CD4-positive, alpha-beta memory T cell (primary cell): Measurements from ENCODE around the gene PLXDC1. TPM values are rescaled to one million over a fixed set of nuclear protein-coding genes. Genes with fewer than 3 reads are reported as not detected.
A peak's percentile ranks its signal among the peaks of the same experiment; 100 is the strongest.
"Not testable (repeated sequence)": the region's sequence is repeated elsewhere in the genome, so short reads cannot be mapped to it uniquely, and the experiment has no call there.

Experiments used
- CTCF ChIA-PET: fragments of 350-600 bp; sonication (Branson Sonifier 250); formaldehyde crosslinking; loops from one replicate; lab custom pipeline; 2021; ENCODE audit warnings: inconsistent platforms; ENCODE audit not compliant: partially characterized antibody; lab: Charles Lee
- POLR2A ChIA-PET: fragments of 350-600 bp; sonication (Branson Sonifier 250); formaldehyde crosslinking; loops from one replicate; lab custom pipeline; 2021; ENCODE audit not compliant: partially characterized antibody; lab: Charles Lee
- DNase-seq, 5 donors: peaks; one replicate each; pipeline versions ENCODE4 v3.0.0 to v3.0.0-alpha.2; 2020 to 2022; ENCODE audit warnings: mixed read lengths in 1 of 5
- H3K27ac ChIP-seq: one replicate; pipeline ENCODE4 v1.7.0; 2013; ENCODE audit warnings: low read depth, low read length
- H3K27me3 ChIP-seq: 2 replicates; pipeline ENCODE4 v1.7.0; 2013; ENCODE audit warnings: mild to moderate bottlenecking, low read length, moderate library complexity; ENCODE audit not compliant: insufficient read depth
- H3K36me3 ChIP-seq: 2 replicates; pipeline ENCODE4 v1.7.0; 2013; ENCODE audit warnings: mild to moderate bottlenecking, low read length, moderate library complexity; ENCODE audit not compliant: insufficient read depth
- H3K4me1 ChIP-seq: 2 replicates; pipeline ENCODE4 v1.7.0; 2013; ENCODE audit warnings: mild to moderate bottlenecking, low read length, moderate library complexity; ENCODE audit not compliant: insufficient read depth
- H3K4me3 ChIP-seq, 2 donors: one replicate each; pipeline ENCODE4 v1.7.0; 2013; ENCODE audit warnings: low read length in 2 of 2, mild to moderate bottlenecking in 1 of 2
- H3K9me3 ChIP-seq, 2 donors: one replicate each; pipeline ENCODE4 v1.7.0; 2013; ENCODE audit warnings: low read length in 2 of 2, control low read depth in 1 of 2; ENCODE audit not compliant: control insufficient read depth in 1 of 2
- H3K27ac Mint-ChIP-seq, 7 donors: one replicate each; pipeline ENCODE4 v1.8.0; 2020 to 2021; ENCODE audit warnings: mixed read lengths in 7 of 7, mild to moderate bottlenecking in 6 of 7, inconsistent platforms in 3 of 7, moderate library complexity in 3 of 7
- H3K27me3 Mint-ChIP-seq, 2 donors: one replicate each; pipeline ENCODE4 v1.8.0; 2020 to 2021; ENCODE audit warnings: mixed read lengths in 2 of 2
- H3K36me3 Mint-ChIP-seq, 2 donors: one replicate each; pipeline ENCODE4 v1.8.0; 2020 to 2021; ENCODE audit warnings: mixed read lengths in 2 of 2, inconsistent platforms in 1 of 2, mild to moderate bottlenecking in 1 of 2
- H3K4me1 Mint-ChIP-seq, 4 donors: one replicate each; pipeline ENCODE4 v1.8.0; 2020 to 2021; ENCODE audit warnings: mixed read lengths in 4 of 4, mild to moderate bottlenecking in 1 of 4
- H3K4me3 Mint-ChIP-seq, 8 donors: one replicate each; pipeline ENCODE4 v1.8.0; 2020 to 2021; ENCODE audit warnings: mixed read lengths in 8 of 8, mild to moderate bottlenecking in 7 of 8, moderate library complexity in 6 of 8, inconsistent platforms in 3 of 8
- H3K9me3 Mint-ChIP-seq, 8 donors: one replicate each; pipeline ENCODE4 v1.8.0; 2020 to 2021; ENCODE audit warnings: mixed read lengths in 8 of 8, mild to moderate bottlenecking in 5 of 8, inconsistent platforms in 3 of 8, moderate library complexity in 1 of 8
- intact Hi-C: fragments of 100-400 bp; cut with micrococcal nuclease; formaldehyde crosslinking; loops from one replicate; pipeline ENCODE4 v1.15.1; 2023
- polyA plus RNA-seq, 2 donors: library from polyadenylated mRNA; unstranded; fragments of 300-500 nt; fragmentation: Illumina TruSeq; gene quantifications; one replicate each; pipeline ENCODE4 v1.2.3, GENCODE V29; 2021
- total RNA-seq, 2 experiments: library from RNA; stranded (reverse); gene quantifications; one replicate each; pipeline ENCODE4 v1.2.3, GENCODE V29; 2021

PLXDC1 gene
- total and polyA plus RNA-seq, 4 experiments from 2014 or later: 2.5 to 16.4 (median 10.2) TPM

- Histone ChIP-seq H3K4me3 (no peak overlapping the region), H3K36me3 (no peaks in the 10 kb centered on the region), H3K27ac (no peak overlapping the region), H3K9me3 (no peaks in the 10 kb centered on the region), H3K4me1 (no peaks in the 10 kb centered on the region), H3K27me3 (no peaks in the 10 kb centered on the region)
- Mint-ChIP-seq H3K27ac (no peak overlapping the region), H3K9me3 (peaks cover 0 to 4% (median 0%) of the 10 kb centered on the region in 8 donors), H3K4me1 (peaks cover 2 to 16% (median 6%) of the 10 kb centered on the region in 4 donors), H3K36me3 (no peaks in the 10 kb centered on the region), H3K27me3 (peaks cover 0 to 3% of the 10 kb centered on the region in 2 donors), H3K4me3 (peak overlapping the region in 1 of 8 donors; percentile 9)
- ChIA-PET CTCF (interaction anchor here (1.2 kb wide), 1 partner anchor 71 kb away, joined by 3 read pairs; no protein-coding TSS in a partner anchor), POLR2A (no interaction called here)
- no peak for DNase-seq
- intact Hi-C loops: no loop called here
Measured at GRCh38 chr17:39054111-39054645, 97.3 kb downstream of the PLXDC1 start.

- H3K4me3 ChIP-seq, H3K36me3 ChIP-seq, DNase-seq, H3K27ac Mint-ChIP-seq, H3K9me3 ChIP-seq, intact Hi-C loops, CTCF ChIA-PET, H3K36me3 Mint-ChIP-seq, H3K27me3 ChIP-seq, H3K27ac ChIP-seq, H3K27me3 Mint-ChIP-seq, POLR2A ChIA-PET, H3K4me1 ChIP-seq, H3K4me3 Mint-ChIP-seq: not testable (repeated sequence)
- H3K9me3 Mint-ChIP-seq: peaks cover 0 to 12% (median 3%) of the 10 kb centered on the region in 8 donors
- peaks cover 1 to 11% (median 5%) of the 10 kb centered on the region in 4 donors for H3K4me1 Mint-ChIP-seq
Measured at GRCh38 chr17:39052423-39052822, 99.0 kb downstream of the PLXDC1 start.

- CTCF ChIA-PET: no interaction called here
- H3K27me3 ChIP-seq: no peaks in the 10 kb centered on the region
- intact Hi-C loops: no loop called here
- peaks cover 6 to 14% of the 10 kb centered on the region in 2 donors for H3K9me3 ChIP-seq
- Mint-ChIP-seq H3K36me3 (peaks cover 0 to 3% of the 10 kb centered on the region in 2 donors), H3K27me3 (peaks cover 0 to 3% of the 10 kb centered on the region in 2 donors), H3K4me1 (no peaks in the 10 kb centered on the region), H3K4me3 (no peak overlapping the region), H3K9me3 (peaks cover 0 to 24% (median 14%) of the 10 kb centered on the region in 8 donors), H3K27ac (peak overlapping the region in 1 of 7 donors; percentile 75)
- no peaks in the 10 kb centered on the region for H3K4me1 ChIP-seq
- DNase-seq: no peak
- no peak overlapping the region for H3K4me3 ChIP-seq
- no peak overlapping the region for H3K27ac ChIP-seq
- POLR2A ChIA-PET: no interaction called here
- no peaks in the 10 kb centered on the region for H3K36me3 ChIP-seq
Measured at GRCh38 chr17:39051001-39051585, 100.3 kb downstream of the PLXDC1 start.

- H3K27ac ChIP-seq: no peak overlapping the region
- Mint-ChIP-seq H3K9me3 (peaks cover 0 to 35% (median 18%) of the 10 kb centered on the region in 8 donors), H3K4me1 (no peaks in the 10 kb centered on the region), H3K4me3 (no peak overlapping the region), H3K27me3 (peaks cover 3% of the 10 kb centered on the region in 2 donors), H3K36me3 (peaks cover 0 to 5% of the 10 kb centered on the region in 2 donors), H3K27ac (no peak overlapping the region)
- POLR2A ChIA-PET: no interaction called here
- H3K27me3 ChIP-seq: no peaks in the 10 kb centered on the region
- CTCF ChIA-PET: interaction anchor here (2.1 kb wide), 1 partner anchor 63 kb away, joined by 6 read pairs; no protein-coding TSS in a partner anchor
- H3K4me3 ChIP-seq: no peak overlapping the region
- H3K4me1 ChIP-seq: no peaks in the 10 kb centered on the region
- no peaks in the 10 kb centered on the region for H3K36me3 ChIP-seq
- intact Hi-C loops: no loop called here
- H3K9me3 ChIP-seq: peaks cover 6 to 18% of the 10 kb centered on the region in 2 donors
- DNase-seq: no peak
Measured at GRCh38 chr17:39045948-39046679, 105.3 kb downstream of the PLXDC1 start.

GRCh38 chr17:39036009-39036408 is 115.4 kb downstream of the PLXDC1 start:
- H3K27me3 Mint-ChIP-seq: peaks cover 2 to 7% of the 10 kb centered on the region in 2 donors
- no peaks in the 10 kb centered on the region for H3K4me1 Mint-ChIP-seq
- no peaks in the 10 kb centered on the region for H3K27me3 ChIP-seq
- CTCF ChIA-PET: no interaction called here
- no peaks in the 10 kb centered on the region for H3K9me3 ChIP-seq
- no peaks in the 10 kb centered on the region for H3K4me1 ChIP-seq
- no peak overlapping the region for H3K4me3 ChIP-seq
- H3K27ac ChIP-seq: no peak overlapping the region
- H3K36me3 Mint-ChIP-seq: no peaks in the 10 kb centered on the region
- no peaks in the 10 kb centered on the region for H3K36me3 ChIP-seq
- POLR2A ChIA-PET: no interaction called here
- peaks cover 0 to 2% (median 0%) of the 10 kb centered on the region in 8 donors for H3K9me3 Mint-ChIP-seq
- intact Hi-C loops: no loop called here
- no peak overlapping the region for H3K27ac Mint-ChIP-seq
- DNase-seq: no peak
- H3K4me3 Mint-ChIP-seq: no peak overlapping the region

- H3K9me3 Mint-ChIP-seq, H3K4me1 ChIP-seq, H3K9me3 ChIP-seq, H3K4me1 Mint-ChIP-seq, H3K4me3 Mint-ChIP-seq, H3K27ac ChIP-seq, H3K27me3 ChIP-seq, POLR2A ChIA-PET, H3K27ac Mint-ChIP-seq, H3K4me3 ChIP-seq, DNase-seq, H3K36me3 Mint-ChIP-seq, intact Hi-C loops, H3K36me3 ChIP-seq, H3K27me3 Mint-ChIP-seq, CTCF ChIA-PET: not testable (repeated sequence)
Measured at GRCh38 chr17:39035578-39035977, 115.9 kb downstream of the PLXDC1 start.

GRCh38 chr17:39028690-39029089 is 122.7 kb downstream of the PLXDC1 start:
- H3K36me3 Mint-ChIP-seq: no peaks in the 10 kb centered on the region
- POLR2A ChIA-PET: no interaction called here
- no peak for DNase-seq
- no peak overlapping the region for H3K4me3 Mint-ChIP-seq
- CTCF ChIA-PET: interaction anchor here (1.4 to 2.9 kb wide), 5 partner anchors 12 to 125 kb away, joined by 3 to 6 read pairs (median 4); no protein-coding TSS in a partner anchor
- peaks cover 0 to 2% (median 0%) of the 10 kb centered on the region in 8 donors for H3K9me3 Mint-ChIP-seq
- peaks cover 8 to 9% of the 10 kb centered on the region in 2 donors for H3K27me3 Mint-ChIP-seq
- no peaks in the 10 kb centered on the region for H3K36me3 ChIP-seq
- H3K4me1 Mint-ChIP-seq: peaks cover 0 to 15% (median 5%) of the 10 kb centered on the region in 4 donors
- no peak overlapping the region for H3K27ac ChIP-seq
- intact Hi-C loops: no loop called here
- no peaks in the 10 kb centered on the region for H3K9me3 ChIP-seq
- H3K27me3 ChIP-seq: peaks cover 4% of the 10 kb centered on the region
- H3K4me1 ChIP-seq: peaks cover 9% of the 10 kb centered on the region
- no peak overlapping the region for H3K27ac Mint-ChIP-seq
- H3K4me3 ChIP-seq: no peak overlapping the region
